Measurements from ENCODE around the gene DYNLT3. TPM values are rescaled to one million over a fixed set of nuclear protein-coding genes. Genes with fewer than 3 reads are reported as not detected.

DYNLT3 gene
- total and polyA plus RNA-seq, 8 donors, result 8.2 to 47.0 (median 19.4) TPM

GRCh38 chrX:37830371-37830770, 17.0 kb downstream of the DYNLT3 start:
- WGBS, 5 donors, result 42 to 78% (median 51%) methylated on average over 1 of the region's 1 CpG

DNA sequence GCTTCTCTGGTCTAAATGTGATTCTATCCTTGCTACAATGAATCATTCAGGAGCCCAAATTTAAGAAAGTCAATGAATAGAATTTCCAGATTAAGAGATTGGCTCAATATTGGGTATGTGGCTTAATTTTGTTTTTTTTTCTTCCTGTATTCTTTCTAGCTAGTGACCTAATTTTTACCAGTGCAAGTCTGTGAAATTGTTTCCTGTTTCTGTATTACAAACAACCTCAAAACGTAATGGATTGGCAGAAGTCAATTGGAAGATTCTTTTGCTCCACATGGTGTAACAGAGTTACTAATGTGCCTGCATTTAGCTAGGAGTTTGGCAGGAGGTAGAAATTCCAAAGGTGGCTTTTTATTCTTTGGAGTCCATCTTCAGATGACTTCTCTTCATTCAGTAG, 17.6 kb downstream of the DYNLT3 start:
- no peak for TF ChIP-seq CTCF (IDR thresholded peaks at IDR 0.05)
- no peak for TF ChIP-seq EP300 (IDR thresholded peaks at IDR 0.05)
- no peak for TF ChIP-seq POLR2A (IDR thresholded peaks at IDR 0.05)
- no peak for TF ChIP-seq POLR2AphosphoS5 (IDR thresholded peaks at IDR 0.05)
- peaks cover 0 to 8% (median 5%) of the 10 kb centered on the region in 4 donors for H3K4me1 ChIP-seq
- intact Hi-C loops (cut with DNase I; ENCODE audit: low total_unique reads), result loop anchor here (10.0 kb wide), 1 partner anchor 85 kb away; no protein-coding TSS in a partner anchor
- no peaks in the 10 kb centered on the region for H3K36me3 ChIP-seq
- H3K27me3 ChIP-seq, result no peaks in the 10 kb centered on the region
- WGBS, 5 donors, result 23 to 57% (median 24%) methylated on average over 1 of the region's 1 CpG
- no peaks in the 10 kb centered on the region for H3K9me3 ChIP-seq
- no peak overlapping the region for H3K4me3 ChIP-seq
- H3K27ac ChIP-seq, result no peak overlapping the region
- no peak for DNase-seq

More at GRCh38 chrX:37830371-37830770, 17.0 kb downstream of the DYNLT3 start:
- H3K4me3 ChIP-seq, result no peak overlapping the region
- TF ChIP-seq EP300 (IDR thresholded peaks at IDR 0.05), result no peak
- TF ChIP-seq POLR2AphosphoS5 (IDR thresholded peaks at IDR 0.05), result no peak
- no peak for TF ChIP-seq POLR2A (IDR thresholded peaks at IDR 0.05)
- no peak for TF ChIP-seq CTCF (IDR thresholded peaks at IDR 0.05)
- no peak overlapping the region for H3K27ac ChIP-seq
- no peaks in the 10 kb centered on the region for H3K27me3 ChIP-seq
- no peak for DNase-seq
- intact Hi-C loops (cut with DNase I; ENCODE audit: low total_unique reads), result no loop called here
- H3K9me3 ChIP-seq, result no peaks in the 10 kb centered on the region
- H3K36me3 ChIP-seq, result no peaks in the 10 kb centered on the region
- H3K4me1 ChIP-seq, result peaks cover 0 to 2% (median 0%) of the 10 kb centered on the region in 4 donors

- Histone ChIP-seq H3K9me3 (no peaks in the 10 kb centered on the region), H3K4me3 (no peak overlapping the region), H3K4me1 (peaks cover 0 to 14% (median 9%) of the 10 kb centered on the region in 4 donors), H3K36me3 (no peaks in the 10 kb centered on the region), H3K27ac (peak overlapping the region in 1 of 5 donors; percentile 17), H3K27me3 (no peaks in the 10 kb centered on the region)
- intact Hi-C loops (cut with DNase I; ENCODE audit: low total_unique reads), result loop anchor here (10.0 kb wide), 1 partner anchor 81 kb away; no protein-coding TSS in a partner anchor
- TF ChIP-seq EP300 (IDR thresholded peaks at IDR 0.05) (no peak), POLR2AphosphoS5 (IDR thresholded peaks at IDR 0.05) (no peak), POLR2A (IDR thresholded peaks at IDR 0.05) (no peak), CTCF (IDR thresholded peaks at IDR 0.05) (peak in 5 of 7 experiments; percentile 67 to 88 (median 84))
- WGBS, 5 donors, result 0 to 5% (median 1%) methylated on average over 3 of the region's 3 CpGs
- peak; percentile 57 to 68 for DNase-seq
Measured at GRCh38 chrX:37825215-37825842, 22.0 kb downstream of the DYNLT3 start.

- peak in 1 of 2 donors; percentile 16 for DNase-seq
- no peak overlapping the region for H3K4me3 ChIP-seq
- no peaks in the 10 kb centered on the region for H3K27me3 ChIP-seq
- peak overlapping the region in 1 of 5 donors; percentile 17 for H3K27ac ChIP-seq
- intact Hi-C loops (cut with DNase I; ENCODE audit: low total_unique reads), result loop anchor here (10.0 kb wide), 1 partner anchor 80 kb away; no protein-coding TSS in a partner anchor
- no peaks in the 10 kb centered on the region for H3K9me3 ChIP-seq
- peaks cover 0 to 14% (median 9%) of the 10 kb centered on the region in 4 donors for H3K4me1 ChIP-seq
- no peaks in the 10 kb centered on the region for H3K36me3 ChIP-seq
- TF ChIP-seq CTCF (IDR thresholded peaks at IDR 0.05), result no peak
- no peak for TF ChIP-seq EP300 (IDR thresholded peaks at IDR 0.05)
- 12 to 47% (median 28%) methylated on average over 1 of the region's 1 CpG for WGBS, 5 donors
Measured at GRCh38 chrX:37824491-37825214, 22.7 kb downstream of the DYNLT3 start.
